ENCODE data around the gene PRSS1. TPM values are rescaled to one million over a fixed set of nuclear protein-coding genes. Genes with fewer than 3 reads are reported as not detected.

PRSS1 gene
- total RNA-seq, 1 experiment from 2014 or later: 7.3 TPM

GRCh38 chr7:142718313-142718712, 31.0 kb upstream of the PRSS1 start:
- no peak for ATAC-seq
- no peak overlapping the region for H3K27ac ChIP-seq (ENCODE audit: low read length)
- ChIA-PET POLR2A (no interaction called here), CTCF (no interaction called here)
- no peak for DNase-seq (ENCODE audit: low read depth, low spot score)
- no peaks in the 10 kb centered on the region for H3K36me3 ChIP-seq (ENCODE audit: control insufficient read depth, insufficient read depth, low read length)
- no TSS peak for BruUV-seq (replicated peaks)
- H3K9me3 ChIP-seq (ENCODE audit: control insufficient read depth, insufficient read depth, low read depth, low read length): no peaks in the 10 kb centered on the region
- H3K4me3 ChIP-seq (ENCODE audit: low read depth in 2 of 2, low read length in 2 of 2): no peak overlapping the region
- TF ChIP-seq TCF7L2 (IDR thresholded peaks at IDR 0.05; ENCODE audit: low read depth, low read length) (no peak), CTCF (IDR thresholded peaks at IDR 0.05) (no peak), POLR2AphosphoS5 (IDR thresholded peaks at IDR 0.05; ENCODE audit: low read depth, low read length) (no peak), SIN3A (IDR thresholded peaks at IDR 0.05; ENCODE audit: borderline replicate concordance, insufficient read depth, low read depth, low read length) (no peak), REST (IDR thresholded peaks at IDR 0.05; ENCODE audit: insufficient read depth in 1 of 2, low read depth in 2 of 2, low read length in 1 of 2) (no peak)
- in situ Hi-C loops (cut with HindIII; ENCODE audit: low pct_unique_long_range_greater_than_20kb, low sequenced_read_pairs): no loop called here
- H3K27me3 ChIP-seq (ENCODE audit: control insufficient read depth, insufficient read depth, low read length): peaks cover 2% of the 10 kb centered on the region
- intact Hi-C loops (cut with micrococcal nuclease; ENCODE audit: unreplicated experiment): loop anchor here (10.0 kb wide), 1 partner anchor 66 kb away; no protein-coding TSS in a partner anchor
- no peaks in the 10 kb centered on the region; the same call in 1 of the 2 replicates for H3K4me1 ChIP-seq (ENCODE audit: control insufficient read depth, insufficient read depth, low read length)

GRCh38 chr7:142720172-142720773, 29.0 kb upstream of the PRSS1 start:
- no peak for ATAC-seq

More at GRCh38 chr7:142720172-142720773, 29.0 kb upstream of the PRSS1 start:
- H3K27ac ChIP-seq (ENCODE audit: low read length): no peak overlapping the region
- in situ Hi-C loops (cut with HindIII; ENCODE audit: low pct_unique_long_range_greater_than_20kb, low sequenced_read_pairs): no loop called here
- TF ChIP-seq POLR2AphosphoS5 (IDR thresholded peaks at IDR 0.05; ENCODE audit: low read depth, low read length) (no peak), REST (IDR thresholded peaks at IDR 0.05; ENCODE audit: insufficient read depth in 1 of 2, low read depth in 2 of 2, low read length in 1 of 2) (no peak), TCF7L2 (IDR thresholded peaks at IDR 0.05; ENCODE audit: low read depth, low read length) (no peak), SIN3A (IDR thresholded peaks at IDR 0.05; ENCODE audit: borderline replicate concordance, insufficient read depth, low read depth, low read length) (no peak), CTCF (IDR thresholded peaks at IDR 0.05) (no peak)
- no peaks in the 10 kb centered on the region; the same call in 1 of the 2 replicates for H3K4me1 ChIP-seq (ENCODE audit: control insufficient read depth, insufficient read depth, low read length)
- intact Hi-C loops (cut with micrococcal nuclease; ENCODE audit: unreplicated experiment): no loop called here
- H3K4me3 ChIP-seq (ENCODE audit: low read depth in 2 of 2, low read length in 2 of 2): no peak overlapping the region
- no peaks in the 10 kb centered on the region for H3K36me3 ChIP-seq (ENCODE audit: control insufficient read depth, insufficient read depth, low read length)
- CTCF ChIA-PET: no interaction called here
- POLR2A ChIA-PET: no interaction called here
- no TSS peak for BruUV-seq (replicated peaks)
- no peak for DNase-seq (ENCODE audit: low read depth, low spot score)
- peaks cover 2% of the 10 kb centered on the region for H3K27me3 ChIP-seq (ENCODE audit: control insufficient read depth, insufficient read depth, low read length)
- no peaks in the 10 kb centered on the region for H3K9me3 ChIP-seq (ENCODE audit: control insufficient read depth, insufficient read depth, low read depth, low read length)

All from Panc1 (cell line).